DND-41 (cell line): ENCODE data around the gene CYP2J2.

Experiments used
- ATAC-seq: fragments of 200-7000 bp; cut with Tn5 transposase; 3 replicates; pipeline ENCODE4 v1.9.1; 2021; ENCODE audit warnings: low read depth; ENCODE audit not compliant: insufficient read depth
- DNase-seq: peaks from one replicate; pipeline ENCODE4 v3.0.0-alpha.2; 2020
- H2AFZ ChIP-seq: 2 replicates; pipeline ENCODE4 v1.6.0; 2012; ENCODE audit warnings: low read depth, low read length
- H3K27ac ChIP-seq: 2 replicates; pipeline ENCODE4 v1.5.1; 2012; ENCODE audit warnings: low read length, inconsistent platforms
- H3K27me3 ChIP-seq: fragments of 200-600 bp; sonication (generic); 2 replicates; pipeline ENCODE4 v1.6.0; 2012; ENCODE audit warnings: low read length, mild to moderate bottlenecking, inconsistent platforms; ENCODE audit not compliant: insufficient read depth, poor library complexity
- H3K36me3 ChIP-seq: 2 replicates; pipeline ENCODE4 v1.5.1; 2012; ENCODE audit warnings: low read length, inconsistent platforms; ENCODE audit not compliant: insufficient read depth
- H3K4me1 ChIP-seq: 2 replicates; pipeline ENCODE4 v1.5.1; 2012; ENCODE audit warnings: mild to moderate bottlenecking, low read length; ENCODE audit not compliant: insufficient read depth
- H3K4me2 ChIP-seq: 2 replicates; pipeline ENCODE4 v1.6.0; 2012; ENCODE audit warnings: mild to moderate bottlenecking, moderate library complexity, low read length, inconsistent platforms; ENCODE audit not compliant: insufficient read depth
- H3K4me3 ChIP-seq, 2 experiments: fragments of 200-600 bp in 1 of 2; shearing (Covaris generic) in 1 of 2; 2 replicates each; pipeline ENCODE4 v1.5.1; 2012 to 2016; ENCODE audit warnings: inconsistent platforms in 2 of 2, low read length in 2 of 2, mild to moderate bottlenecking in 2 of 2, low read depth in 1 of 2, moderate library complexity in 1 of 2
- H3K79me2 ChIP-seq: 2 replicates; pipeline ENCODE4 v1.6.0; 2012; ENCODE audit warnings: low read length, inconsistent platforms; ENCODE audit not compliant: insufficient read depth
- H3K9ac ChIP-seq: 2 replicates; pipeline ENCODE4 v1.6.0; 2012; ENCODE audit warnings: low read depth, mild to moderate bottlenecking, inconsistent platforms, low read length, moderate library complexity
- H3K9me3 ChIP-seq: 2 replicates; pipeline ENCODE4 v1.5.1; 2012; ENCODE audit warnings: low read length, moderate library complexity, mild to moderate bottlenecking, inconsistent platforms; ENCODE audit not compliant: insufficient read depth, severe bottlenecking
- H4K20me1 ChIP-seq: 2 replicates; pipeline ENCODE4 v1.6.0; 2012; ENCODE audit warnings: low read length; ENCODE audit not compliant: insufficient read depth
- EZH2 ChIP-seq: IDR thresholded peaks from 3 replicates; pipeline ENCODE4 v1.6.1; 2012; ENCODE audit warnings: borderline replicate concordance, low read depth, mild to moderate bottlenecking, moderate library complexity, low read length, inconsistent platforms; ENCODE audit not compliant: severe bottlenecking
- TF ChIP-seq, protein P1 (sequence below): IDR thresholded peaks from 2 replicates; pipeline ENCODE4 v1.5.1; 2012; ENCODE audit warnings: borderline replicate concordance, low read length, moderate library complexity, mild to moderate bottlenecking; ENCODE audit not compliant: poor library complexity, severe bottlenecking; ENCODE audit errors: extremely low read depth

CYP2J2 gene

DNA sequence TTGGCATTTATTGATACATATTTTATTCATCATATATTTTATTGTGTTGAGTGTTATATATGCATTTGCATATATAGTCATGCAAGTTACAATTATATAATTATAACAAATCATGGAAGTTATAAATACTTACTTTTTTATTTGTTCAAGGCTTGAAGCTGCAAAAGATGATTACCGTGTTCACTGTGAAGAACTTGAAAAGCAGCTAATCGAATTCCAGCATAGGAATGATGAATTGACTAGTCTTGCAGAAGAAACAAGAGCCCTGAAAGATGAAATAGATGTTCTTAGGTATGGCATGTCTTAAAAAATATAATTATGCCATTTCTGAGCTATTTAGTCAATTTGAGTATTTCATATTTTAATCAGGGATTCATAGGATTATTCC, 79.7 kb downstream of the CYP2J2 start:
- H2AFZ ChIP-seq = no peak overlapping the region
- no peak overlapping the region for H3K9ac ChIP-seq
- ATAC-seq = no peak
- no peaks in the 10 kb centered on the region for H3K79me2 ChIP-seq
- H3K4me2 ChIP-seq = no peak overlapping the region
- no peak overlapping the region for H3K4me3 ChIP-seq
- no peak overlapping the region for H3K27ac ChIP-seq
- no peaks in the 10 kb centered on the region for H4K20me1 ChIP-seq
- TF ChIP-seq, protein P1, sequence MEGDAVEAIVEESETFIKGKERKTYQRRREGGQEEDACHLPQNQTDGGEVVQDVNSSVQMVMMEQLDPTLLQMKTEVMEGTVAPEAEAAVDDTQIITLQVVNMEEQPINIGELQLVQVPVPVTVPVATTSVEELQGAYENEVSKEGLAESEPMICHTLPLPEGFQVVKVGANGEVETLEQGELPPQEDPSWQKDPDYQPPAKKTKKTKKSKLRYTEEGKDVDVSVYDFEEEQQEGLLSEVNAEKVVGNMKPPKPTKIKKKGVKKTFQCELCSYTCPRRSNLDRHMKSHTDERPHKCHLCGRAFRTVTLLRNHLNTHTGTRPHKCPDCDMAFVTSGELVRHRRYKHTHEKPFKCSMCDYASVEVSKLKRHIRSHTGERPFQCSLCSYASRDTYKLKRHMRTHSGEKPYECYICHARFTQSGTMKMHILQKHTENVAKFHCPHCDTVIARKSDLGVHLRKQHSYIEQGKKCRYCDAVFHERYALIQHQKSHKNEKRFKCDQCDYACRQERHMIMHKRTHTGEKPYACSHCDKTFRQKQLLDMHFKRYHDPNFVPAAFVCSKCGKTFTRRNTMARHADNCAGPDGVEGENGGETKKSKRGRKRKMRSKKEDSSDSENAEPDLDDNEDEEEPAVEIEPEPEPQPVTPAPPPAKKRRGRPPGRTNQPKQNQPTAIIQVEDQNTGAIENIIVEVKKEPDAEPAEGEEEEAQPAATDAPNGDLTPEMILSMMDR = no peak
- TF ChIP-seq EZH2 = no peak
- H3K4me1 ChIP-seq = no peaks in the 10 kb centered on the region
- H3K9me3 ChIP-seq = no peaks in the 10 kb centered on the region
- H3K27me3 ChIP-seq = no peaks in the 10 kb centered on the region
- DNase-seq = no peak
- no peaks in the 10 kb centered on the region for H3K36me3 ChIP-seq

DNA sequence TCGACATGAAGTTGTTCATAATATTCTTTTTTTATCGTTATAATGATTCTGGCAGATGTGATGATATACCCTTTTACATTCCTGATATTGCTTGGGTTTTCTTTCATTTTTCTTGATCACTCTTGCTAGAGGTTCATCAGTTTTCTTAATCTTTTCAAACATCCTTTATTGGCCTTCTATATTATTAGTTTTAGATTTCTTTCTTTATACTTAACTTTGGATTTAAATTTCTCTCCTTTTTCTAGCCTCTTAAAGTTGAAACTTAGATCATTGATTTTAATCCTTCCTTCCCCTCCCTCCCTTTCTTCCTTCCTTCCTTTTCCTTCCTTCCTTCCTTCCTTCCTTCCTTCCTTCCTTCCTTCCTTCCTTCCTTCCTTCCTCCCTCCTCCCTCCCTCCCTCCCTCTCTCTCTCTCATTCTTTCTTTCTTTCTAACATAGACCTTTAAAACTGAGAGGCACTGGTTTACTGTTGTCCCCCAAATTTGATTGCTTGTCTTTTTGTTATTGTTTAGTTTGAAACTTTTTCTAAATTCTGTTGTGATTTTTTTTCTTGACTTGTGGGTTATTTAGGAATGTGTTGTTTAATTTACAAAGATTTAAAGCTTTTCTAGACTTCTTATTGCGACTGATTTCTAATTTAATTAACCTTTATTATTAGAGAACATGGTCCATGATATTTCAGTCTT, 80.2 kb downstream of the CYP2J2 start:
- Histone ChIP-seq H4K20me1 (no peaks in the 10 kb centered on the region), H3K4me2 (no peak overlapping the region), H2AFZ (no peak overlapping the region), H3K27ac (no peak overlapping the region), H3K4me1 (no peaks in the 10 kb centered on the region), H3K4me3 (no peak overlapping the region), H3K9me3 (no peaks in the 10 kb centered on the region), H3K79me2 (no peaks in the 10 kb centered on the region), H3K36me3 (no peaks in the 10 kb centered on the region), H3K27me3 (peaks cover under 1% of the 10 kb centered on the region), H3K9ac (no peak overlapping the region)
- DNase-seq (no peak), ATAC-seq (no peak)
- no peak for TF ChIP-seq EZH2
- TF ChIP-seq, protein P1 = no peak

GRCh38 chr1:59845091-59845490, 81.5 kb downstream of the CYP2J2 start:
- H3K79me2 ChIP-seq = no peaks in the 10 kb centered on the region
- H4K20me1 ChIP-seq = no peaks in the 10 kb centered on the region
- no peak overlapping the region for H3K4me2 ChIP-seq
- no peak overlapping the region for H3K4me3 ChIP-seq
- no peaks in the 10 kb centered on the region for H3K9me3 ChIP-seq
- no peaks in the 10 kb centered on the region for H3K4me1 ChIP-seq
- H3K36me3 ChIP-seq = no peaks in the 10 kb centered on the region
- H3K27ac ChIP-seq = no peak overlapping the region
- TF ChIP-seq EZH2 = no peak
- TF ChIP-seq, protein P1 = no peak
- ATAC-seq (no peak), DNase-seq (no peak)
- peaks cover 6% of the 10 kb centered on the region for H3K27me3 ChIP-seq
- no peak overlapping the region for H2AFZ ChIP-seq
- no peak overlapping the region for H3K9ac ChIP-seq
